Liver (tissue), 9 donors: ENCODE results near the gene IFNG-AS1. TPM values are rescaled to one million over a fixed set of nuclear protein-coding genes. Genes with fewer than 3 reads are reported as not detected.

Source experiments
- DNase-seq: peaks from one replicate; pipeline ENCODE4 v3.0.0-alpha.2; 2017; ENCODE audit warnings: low spot score
- H3K27ac ChIP-seq, 2 donors: one replicate each; pipeline ENCODE4 v1.7.0; 2013; ENCODE audit warnings: inconsistent platforms in 2 of 2, low read length in 2 of 2, control low read depth in 1 of 2, low read depth in 1 of 2, mild to moderate bottlenecking in 1 of 2
- H3K27me3 ChIP-seq, 4 donors: one replicate each; pipeline versions ENCODE4 v1.6.1 to v1.7.0; 2013; ENCODE audit warnings: low read length in 3 of 4, inconsistent platforms in 1 of 4, mild to moderate bottlenecking in 1 of 4, moderate library complexity in 1 of 4; ENCODE audit not compliant: control insufficient read depth in 4 of 4, insufficient read depth in 4 of 4
- H3K36me3 ChIP-seq, 4 donors: one replicate each; pipeline versions ENCODE4 v1.6.1 to v1.7.0; 2013; ENCODE audit warnings: low read length in 3 of 4, mild to moderate bottlenecking in 3 of 4, low read depth in 1 of 4, moderate library complexity in 1 of 4; ENCODE audit not compliant: control insufficient read depth in 4 of 4, insufficient read depth in 3 of 4
- H3K4me1 ChIP-seq, 4 donors: one replicate each; pipeline versions ENCODE4 v1.6.1 to v1.7.0; 2013; ENCODE audit warnings: low read length in 3 of 4, mild to moderate bottlenecking in 3 of 4, moderate library complexity in 1 of 4; ENCODE audit not compliant: control insufficient read depth in 4 of 4, insufficient read depth in 4 of 4
- H3K4me3 ChIP-seq, 3 donors: one replicate each; pipeline versions ENCODE4 v1.6.1 to v1.7.0; 2013; ENCODE audit warnings: low read length in 3 of 3, control low read depth in 1 of 3, low read depth in 1 of 3, mild to moderate bottlenecking in 1 of 3
- H3K9ac ChIP-seq, 2 donors: one replicate each; pipeline ENCODE4 v1.7.0; 2013; ENCODE audit warnings: low read length in 2 of 2, mild to moderate bottlenecking in 2 of 2, moderate library complexity in 2 of 2, control low read depth in 1 of 2, low read depth in 1 of 2
- H3K9me3 ChIP-seq, 4 donors: one replicate each; pipeline versions ENCODE4 v1.6.1 to v1.7.0; 2013; ENCODE audit warnings: low read length in 3 of 4; ENCODE audit not compliant: control insufficient read depth in 4 of 4
- CTCF ChIP-seq: fragments of 150-350 bp; IDR thresholded peaks from 2 replicates; pipeline ENCODE4 v1.5.1; 2017; ENCODE audit warnings: improper control_type of control experiment, low read depth, low read length; ENCODE audit not compliant: missing input control
- EGR1 ChIP-seq, 2 donors: IDR thresholded peaks; 2 replicates each; pipeline ENCODE4 v1.6.1; 2016 to 2018; ENCODE audit warnings: antibody characterized with exemption in 2 of 2, low read depth in 2 of 2
- FOXA1 ChIP-seq: IDR thresholded peaks from 2 replicates; pipeline ENCODE4 v1.6.1; 2016; ENCODE audit warnings: antibody characterized with exemption
- FOXA2 ChIP-seq: IDR thresholded peaks from 2 replicates; pipeline ENCODE4 v1.6.1; 2016; ENCODE audit warnings: antibody characterized with exemption
- GABPA ChIP-seq, 2 donors: IDR thresholded peaks in 1 of 2; conservative IDR thresholded peaks in 1 of 2; 2 replicates each; pipeline ENCODE4 v1.6.1; 2016; ENCODE audit warnings: antibody characterized with exemption in 2 of 2, mild to moderate bottlenecking in 1 of 2, moderate library complexity in 1 of 2
- HNF4A ChIP-seq, 2 donors: conservative IDR thresholded peaks; 2 replicates each; pipeline ENCODE4 v1.6.1; 2016; ENCODE audit warnings: antibody characterized with exemption in 2 of 2, mild to moderate bottlenecking in 2 of 2
- HNF4G ChIP-seq: IDR thresholded peaks from 2 replicates; pipeline ENCODE4 v1.6.1; 2016; ENCODE audit warnings: antibody characterized with exemption
- JUND ChIP-seq, 2 donors: IDR thresholded peaks; 2 replicates each; pipeline ENCODE4 v1.6.1; 2016; ENCODE audit warnings: antibody characterized with exemption in 2 of 2
- NR2F2 ChIP-seq: IDR thresholded peaks from 2 replicates; pipeline ENCODE4 v1.6.1; 2016; ENCODE audit warnings: antibody characterized with exemption
- RAD21 ChIP-seq, 2 donors: IDR thresholded peaks; 2 replicates each; pipeline ENCODE4 v1.6.1; 2016; ENCODE audit warnings: antibody characterized with exemption in 2 of 2, mild to moderate bottlenecking in 2 of 2
- RXRA ChIP-seq, 2 donors: IDR thresholded peaks; 2 replicates each; pipeline ENCODE4 v1.6.1; 2017 to 2018; ENCODE audit warnings: antibody characterized with exemption in 2 of 2, mild to moderate bottlenecking in 1 of 2
- SP1 ChIP-seq: IDR thresholded peaks from 2 replicates; pipeline ENCODE4 v1.6.1; 2018; ENCODE audit warnings: antibody characterized with exemption, mild to moderate bottlenecking
- TAF1 ChIP-seq: conservative IDR thresholded peaks from 2 replicates; pipeline ENCODE4 v1.6.1; 2016; ENCODE audit warnings: antibody characterized with exemption, mild to moderate bottlenecking
- YY1 ChIP-seq: IDR thresholded peaks from 2 replicates; pipeline ENCODE4 v1.6.1; 2016; ENCODE audit warnings: antibody characterized with exemption, mild to moderate bottlenecking
- ZBTB33 ChIP-seq: IDR thresholded peaks from 2 replicates; pipeline ENCODE4 v1.6.1; 2016; ENCODE audit warnings: antibody characterized with exemption
- WGBS: extraction: QIAGEN DNeasy Blood & Tissue Kit; methylation state at CpG from one replicate; pipeline ENCODE4 v1.1.7; 2013; 5-methylcytosine and 5-hydroxymethylcytosine counted together
- polyA plus RNA-seq, 2 donors: library from polyadenylated mRNA; stranded (reverse) in 1 of 2; unstranded in 1 of 2; fragments of 200-250 nt in 1 of 2; fragments of >200 nt in 1 of 2; fragmentation: Nextera tagmentation in 1 of 2; extraction: Ambion mirVana in 1 of 2; gene quantifications; one replicate each; pipeline versions ENCODE4 v1.2.1 to v1.2.3, GENCODE V29; 2013 to 2015
- total RNA-seq, 2 donors: library from RNA; depleted of rRNA; stranded (reverse); fragments of >200 nt; gene quantifications; one replicate each; pipeline ENCODE4 v1.2.3, GENCODE V29; 2014
- TF ChIP-seq, protein P1 (sequence below): IDR thresholded peaks from 2 replicates; pipeline ENCODE4 v1.6.1; 2016; ENCODE audit warnings: antibody characterized with exemption
- TF ChIP-seq, protein P2 (sequence below): IDR thresholded peaks from 2 replicates; pipeline ENCODE4 v1.6.1; 2016; ENCODE audit warnings: antibody characterized with exemption
- donor health status: healthy.
- donor health status: healthy.
- donor health status: healthy.
- donor health status: healthy.
- donor health status: healthy.

Gene IFNG-AS1
- total and polyA plus RNA-seq, 4 donors: 0.24 to 1.0 TPM; not detected in 2

GRCh38 chr12:68034567-68034966 lies 45.3 kb downstream of the IFNG-AS1 start:
- H3K9ac ChIP-seq: no peak overlapping the region
- H3K27ac ChIP-seq: no peak overlapping the region
- no peak for TF ChIP-seq TAF1
- no peak for TF ChIP-seq GABPA (IDR thresholded peaks at IDR 0.05 in 1 of 2, conservative IDR thresholded peaks at IDR 0.05 in 1 of 2)
- TF ChIP-seq RAD21 (IDR thresholded peaks at IDR 0.05): no peak
- no peak for TF ChIP-seq ZBTB33
- no peak for TF ChIP-seq HNF4G
- no peak for TF ChIP-seq JUND (IDR thresholded peaks at IDR 0.05)
- TF ChIP-seq YY1: no peak
- no peak for TF ChIP-seq FOXA1
- no peak for TF ChIP-seq NR2F2
- no peak for TF ChIP-seq CTCF
- no peak for TF ChIP-seq HNF4A (conservative IDR thresholded peaks at IDR 0.05)
- TF ChIP-seq, protein P1, sequence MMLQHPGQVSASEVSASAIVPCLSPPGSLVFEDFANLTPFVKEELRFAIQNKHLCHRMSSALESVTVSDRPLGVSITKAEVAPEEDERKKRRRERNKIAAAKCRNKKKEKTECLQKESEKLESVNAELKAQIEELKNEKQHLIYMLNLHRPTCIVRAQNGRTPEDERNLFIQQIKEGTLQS: no peak
- no peak for TF ChIP-seq EGR1 (IDR thresholded peaks at IDR 0.05; ENCODE audit: low read depth in 2 of 2)
- no peak overlapping the region for H3K4me3 ChIP-seq
- no peaks in the 10 kb centered on the region for H3K27me3 ChIP-seq
- H3K9me3 ChIP-seq: no peaks in the 10 kb centered on the region
- no peak for DNase-seq
- no peaks in the 10 kb centered on the region for H3K4me1 ChIP-seq
- 79% methylated on average over 5 of the region's 5 CpGs for WGBS
- H3K36me3 ChIP-seq: no peaks in the 10 kb centered on the region

DNA sequence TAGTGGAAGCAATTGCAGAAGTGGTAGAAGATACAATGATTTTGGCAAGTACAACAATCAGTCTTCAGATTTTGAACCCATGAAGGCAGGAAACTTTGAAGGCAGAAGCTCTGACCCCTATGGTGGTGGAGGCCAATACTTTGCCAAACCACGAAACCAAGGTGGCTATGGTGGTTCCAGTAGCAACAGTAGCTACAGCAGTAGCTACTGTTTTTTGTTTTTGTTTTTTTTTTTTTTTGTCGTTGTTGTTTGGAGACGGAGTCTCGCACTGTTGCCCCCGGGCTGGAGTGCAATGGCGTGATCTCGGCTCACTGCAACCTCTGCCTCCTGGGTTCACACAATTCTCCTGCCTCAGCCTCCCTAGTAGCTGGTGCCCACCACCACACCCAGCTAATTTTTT lies 47.4 kb downstream of the IFNG-AS1 start:
- no peak overlapping the region for H3K9ac ChIP-seq
- no peaks in the 10 kb centered on the region for H3K36me3 ChIP-seq
- H3K27me3 ChIP-seq: no peaks in the 10 kb centered on the region
- H3K4me3 ChIP-seq: no peak overlapping the region
- no peak overlapping the region for H3K27ac ChIP-seq
- no peaks in the 10 kb centered on the region for H3K9me3 ChIP-seq
- no peak for DNase-seq
- 84% methylated on average over 7 of the region's 7 CpGs for WGBS
- H3K4me1 ChIP-seq: no peaks in the 10 kb centered on the region
- TF ChIP-seq, protein P2, sequence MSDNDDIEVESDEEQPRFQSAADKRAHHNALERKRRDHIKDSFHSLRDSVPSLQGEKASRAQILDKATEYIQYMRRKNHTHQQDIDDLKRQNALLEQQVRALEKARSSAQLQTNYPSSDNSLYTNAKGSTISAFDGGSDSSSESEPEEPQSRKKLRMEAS: no peak
- TF ChIP-seq SP1 (no peak), HNF4G (no peak), RAD21 (IDR thresholded peaks at IDR 0.05) (no peak), EGR1 (IDR thresholded peaks at IDR 0.05; ENCODE audit: low read depth in 2 of 2) (no peak), FOXA2 (no peak), JUND (IDR thresholded peaks at IDR 0.05) (no peak), RXRA (IDR thresholded peaks at IDR 0.05) (no peak), ZBTB33 (no peak), TAF1 (no peak), FOXA1 (no peak), NR2F2 (no peak), CTCF (no peak), GABPA (IDR thresholded peaks at IDR 0.05 in 1 of 2, conservative IDR thresholded peaks at IDR 0.05 in 1 of 2) (no peak)
- TF ChIP-seq, protein P1: no peak
